HG03097 (cell line): ENCODE measurements around the gene IGF2R.
"Not testable (repeated sequence)": the region's sequence is repeated elsewhere in the genome, so short reads cannot be mapped to it uniquely, and the experiment has no call there.

Experiments used
- ATAC-seq: cut with Tn5 transposase; IDR thresholded peaks from one replicate; pipeline ENCODE4 v1.9.1; 2021; ENCODE audit not compliant: unreplicated experiment, low FRiP score

Gene IGF2R

DNA sequence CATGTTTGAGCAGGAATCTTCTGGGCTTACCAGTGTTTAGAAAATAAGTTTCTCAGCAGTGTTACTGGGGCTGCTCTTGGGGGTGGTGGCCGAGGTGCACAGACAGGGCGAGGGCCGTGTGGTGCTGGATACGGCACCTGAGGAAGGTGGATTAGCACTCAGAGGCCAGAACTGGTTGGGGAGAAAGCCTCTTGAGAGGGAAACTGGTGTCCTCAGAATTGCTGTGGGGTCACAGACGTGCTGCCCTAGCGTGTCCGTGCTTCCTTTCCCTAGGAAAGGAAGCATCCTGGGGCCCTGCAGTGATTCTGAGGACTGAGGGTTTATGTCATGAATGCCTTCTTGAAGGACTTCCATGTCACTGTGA is 120.6 kb downstream of the IGF2R start:
- ATAC-seq = no peak

DNA sequence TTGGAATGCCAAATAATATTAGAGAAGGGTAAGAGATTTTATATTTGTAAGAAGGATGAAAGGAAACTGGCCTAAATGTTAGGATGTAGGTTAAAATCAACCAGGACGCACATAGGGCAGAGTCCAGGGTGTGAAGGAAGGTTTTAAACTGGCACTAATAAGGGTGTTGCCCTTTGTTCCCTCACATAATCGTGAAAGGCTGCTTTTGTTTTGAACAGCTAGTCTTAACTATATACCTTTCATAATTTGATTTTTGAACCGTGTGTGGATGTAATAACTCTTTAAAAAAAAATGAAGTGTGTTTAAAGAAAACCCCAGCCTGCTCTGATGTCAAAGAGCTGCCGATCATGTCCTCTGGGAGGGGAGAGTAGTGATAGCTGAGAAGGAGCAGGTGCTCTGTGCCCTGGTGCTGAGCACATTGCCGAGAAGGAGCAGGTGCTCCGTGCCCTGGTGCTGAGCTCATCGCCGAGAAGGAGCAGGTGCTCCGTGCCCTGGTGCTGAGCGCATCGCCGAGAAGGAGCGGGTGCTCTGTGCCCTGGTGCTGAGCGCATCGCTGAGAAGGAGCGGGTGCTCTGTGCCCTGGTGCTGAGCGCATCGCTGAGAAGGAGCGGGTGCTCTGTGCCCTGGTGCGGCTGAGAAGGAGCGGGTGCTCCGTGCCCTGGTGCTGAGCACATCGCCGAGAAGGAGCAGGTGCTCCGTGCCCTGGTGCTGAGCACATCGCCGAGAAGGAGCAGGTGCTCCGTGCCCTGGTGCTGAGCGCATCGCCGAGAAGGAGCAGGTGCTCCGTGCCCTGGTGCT is 121.8 kb downstream of the IGF2R start:
- ATAC-seq = not testable (repeated sequence)

DNA sequence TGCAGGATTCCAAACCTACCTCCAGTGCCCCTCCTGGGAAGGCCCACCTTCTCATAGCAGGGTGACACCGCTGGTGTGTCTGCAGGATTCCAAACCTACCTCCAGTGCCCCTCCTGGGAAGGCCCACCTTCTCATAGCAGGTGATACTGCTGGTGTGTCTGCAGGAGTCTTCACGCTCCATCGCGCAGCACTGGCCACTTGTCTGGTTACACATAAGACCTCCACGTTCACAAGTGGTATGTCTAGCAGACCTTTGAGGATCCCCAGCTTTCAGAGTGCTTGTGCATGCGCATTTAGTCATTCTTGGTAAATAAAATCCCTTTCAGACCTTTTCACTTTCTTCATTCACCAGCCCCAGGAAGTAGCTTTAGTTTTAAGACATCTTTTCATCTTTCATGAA is 123.3 kb downstream of the IGF2R start:
- not testable (repeated sequence) for ATAC-seq

DNA sequence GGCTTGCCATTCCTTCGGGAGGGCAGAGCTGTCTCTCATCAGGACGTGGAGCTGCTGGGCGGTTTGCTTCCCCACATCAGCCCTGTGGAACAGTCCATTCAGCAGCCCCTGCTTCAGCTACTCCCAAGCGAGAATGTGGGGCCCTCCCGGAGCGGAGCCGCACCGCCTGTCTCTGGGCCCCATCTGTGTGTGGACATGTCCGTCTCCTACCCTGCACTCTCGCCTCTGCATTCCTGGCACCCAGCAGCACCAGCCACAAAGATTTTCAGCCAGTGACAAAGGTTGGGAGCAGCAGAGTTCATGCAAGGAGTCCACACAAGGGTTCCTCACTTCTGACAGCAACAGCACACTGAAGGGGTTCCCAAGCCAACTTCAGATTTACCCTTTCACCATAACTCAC is 123.7 kb downstream of the IGF2R start:
- no peak for ATAC-seq

DNA sequence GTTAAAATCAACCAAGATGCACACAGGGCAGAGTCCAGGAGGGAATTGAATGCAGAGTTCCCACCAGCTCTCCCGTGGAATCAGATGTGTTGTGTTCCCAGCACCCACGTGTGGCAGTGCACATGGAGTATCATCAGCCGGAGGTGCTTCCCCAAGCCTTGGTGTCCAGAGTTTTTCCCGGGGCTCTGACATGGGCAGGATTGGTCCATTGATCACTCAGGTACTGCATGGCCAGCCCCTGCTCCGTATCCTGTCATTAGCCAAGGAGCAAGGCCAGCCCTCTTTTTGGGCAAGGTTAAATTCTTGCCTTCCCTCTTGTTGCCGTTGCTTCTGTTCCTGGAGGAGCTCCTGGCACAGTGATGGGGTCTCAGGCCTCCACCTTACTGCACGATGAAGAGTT is 124.2 kb downstream of the IGF2R start:
- no peak for ATAC-seq

DNA sequence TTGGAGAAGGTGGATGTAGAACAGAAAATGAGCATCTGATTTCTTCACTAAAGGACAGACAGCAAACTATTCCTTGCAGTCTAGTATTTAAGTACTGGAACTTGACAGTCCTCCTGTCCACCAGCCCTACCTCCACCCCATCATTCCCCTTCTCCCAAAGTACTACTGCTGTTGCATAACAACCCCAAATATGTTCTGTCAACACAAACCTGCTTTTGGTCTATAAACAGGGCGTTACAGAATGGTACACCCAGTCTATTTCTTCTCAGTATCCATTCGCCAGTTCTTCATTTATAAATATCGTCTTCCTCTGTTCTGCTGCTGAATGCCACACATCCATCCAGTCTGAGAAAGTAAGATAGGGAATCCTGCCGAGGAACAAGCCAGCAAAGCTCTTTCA is 125.1 kb downstream of the IGF2R start:
- no peak for ATAC-seq

DNA sequence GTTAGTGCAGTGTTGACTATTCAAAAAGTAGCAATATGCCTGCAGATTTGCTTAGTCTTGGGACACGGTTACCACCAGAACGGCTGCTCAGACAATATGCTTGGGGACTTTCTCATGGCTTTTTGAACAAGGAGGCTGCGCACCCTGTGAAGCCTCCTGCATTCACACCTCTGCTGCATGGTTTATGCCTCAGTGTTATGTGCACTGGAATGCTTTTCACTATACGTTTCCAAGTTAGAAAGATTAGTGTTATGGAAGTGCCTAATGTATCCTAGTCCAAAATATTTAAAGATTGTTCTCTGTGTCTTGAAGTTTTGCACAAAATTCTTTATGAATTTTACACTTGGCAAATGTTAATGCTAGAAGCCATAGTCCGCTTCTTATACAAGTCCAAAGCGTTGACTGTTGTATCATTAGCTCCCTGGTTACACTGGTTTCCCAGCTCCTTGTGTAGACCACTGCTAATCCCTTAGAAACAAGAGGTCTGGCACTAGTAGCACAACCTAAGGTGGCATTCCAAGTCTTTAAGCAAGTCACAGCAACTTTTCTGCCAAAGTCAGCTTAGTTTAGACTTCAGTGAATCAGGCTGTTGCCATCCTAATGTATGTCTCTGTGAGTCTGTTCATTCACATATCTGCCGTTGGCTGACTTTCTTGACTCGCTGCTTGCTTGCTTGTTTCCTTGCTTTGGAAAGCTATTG is 126.4 kb downstream of the IGF2R start:
- ATAC-seq = no peak

DNA sequence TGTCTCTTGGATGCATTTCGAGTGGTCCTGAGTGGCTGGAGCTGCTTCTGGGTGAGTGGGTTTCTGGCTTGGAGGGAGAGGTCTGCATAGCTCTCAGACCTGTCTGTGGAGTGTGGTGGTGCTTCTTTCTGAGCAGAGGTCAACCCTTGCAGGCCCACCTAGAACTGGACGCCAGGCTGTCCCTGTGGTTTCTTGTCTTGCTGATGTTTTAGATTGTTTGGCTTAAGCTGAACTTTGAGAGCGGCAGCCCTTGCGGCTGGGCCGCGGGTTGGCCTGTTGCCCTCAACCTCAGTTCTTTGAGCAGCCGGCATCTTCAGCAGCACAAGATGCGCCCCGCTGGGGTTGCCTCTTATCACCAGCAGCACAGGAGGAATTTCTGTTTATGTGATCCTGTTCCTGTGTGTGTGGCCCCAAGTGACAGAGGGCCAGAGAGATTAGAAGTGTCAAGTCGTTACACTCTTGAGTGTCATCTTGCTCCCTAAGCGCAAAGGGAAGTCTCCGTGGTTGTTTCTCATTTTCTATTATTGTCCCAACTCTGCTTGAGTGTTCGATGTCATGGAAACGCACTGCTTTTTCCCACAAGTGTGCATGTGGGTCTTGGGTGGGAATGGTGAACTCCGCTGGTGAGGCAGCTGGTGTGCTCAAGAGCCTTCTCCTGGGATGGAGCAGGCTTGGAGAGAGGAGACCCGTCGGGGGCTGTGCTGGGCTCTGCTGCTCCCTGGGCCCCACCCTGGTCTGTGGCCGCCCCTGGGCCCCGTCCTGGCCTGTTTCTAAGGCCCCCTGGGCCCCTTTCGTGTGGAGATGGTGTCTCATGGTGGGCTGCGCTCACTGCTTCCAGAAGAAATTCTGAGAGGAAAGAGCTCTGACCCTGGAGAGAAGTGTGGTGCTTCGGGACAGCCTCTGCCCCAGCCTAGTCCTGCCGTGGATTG is 132.7 kb downstream of the IGF2R start:
- no peak for ATAC-seq

DNA sequence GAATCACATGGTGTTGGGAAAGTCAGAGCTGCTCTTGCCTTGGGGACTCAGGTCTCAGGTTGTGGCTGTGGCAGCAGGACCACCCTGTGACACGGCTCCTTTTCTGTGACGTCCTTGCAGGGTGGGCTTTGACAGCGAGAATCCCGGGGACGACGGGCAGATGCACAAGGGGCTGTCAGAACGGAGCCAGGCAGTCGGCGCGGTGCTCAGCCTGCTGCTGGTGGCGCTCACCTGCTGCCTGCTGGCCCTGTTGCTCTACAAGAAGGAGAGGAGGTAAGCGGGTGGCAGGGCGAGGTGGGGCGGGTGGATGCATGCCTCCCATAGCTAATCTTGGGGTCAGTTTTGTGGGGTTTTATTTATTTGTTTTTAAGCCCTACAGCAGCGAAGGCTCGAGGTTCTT is 133.5 kb downstream of the IGF2R start:
- no peak for ATAC-seq

DNA sequence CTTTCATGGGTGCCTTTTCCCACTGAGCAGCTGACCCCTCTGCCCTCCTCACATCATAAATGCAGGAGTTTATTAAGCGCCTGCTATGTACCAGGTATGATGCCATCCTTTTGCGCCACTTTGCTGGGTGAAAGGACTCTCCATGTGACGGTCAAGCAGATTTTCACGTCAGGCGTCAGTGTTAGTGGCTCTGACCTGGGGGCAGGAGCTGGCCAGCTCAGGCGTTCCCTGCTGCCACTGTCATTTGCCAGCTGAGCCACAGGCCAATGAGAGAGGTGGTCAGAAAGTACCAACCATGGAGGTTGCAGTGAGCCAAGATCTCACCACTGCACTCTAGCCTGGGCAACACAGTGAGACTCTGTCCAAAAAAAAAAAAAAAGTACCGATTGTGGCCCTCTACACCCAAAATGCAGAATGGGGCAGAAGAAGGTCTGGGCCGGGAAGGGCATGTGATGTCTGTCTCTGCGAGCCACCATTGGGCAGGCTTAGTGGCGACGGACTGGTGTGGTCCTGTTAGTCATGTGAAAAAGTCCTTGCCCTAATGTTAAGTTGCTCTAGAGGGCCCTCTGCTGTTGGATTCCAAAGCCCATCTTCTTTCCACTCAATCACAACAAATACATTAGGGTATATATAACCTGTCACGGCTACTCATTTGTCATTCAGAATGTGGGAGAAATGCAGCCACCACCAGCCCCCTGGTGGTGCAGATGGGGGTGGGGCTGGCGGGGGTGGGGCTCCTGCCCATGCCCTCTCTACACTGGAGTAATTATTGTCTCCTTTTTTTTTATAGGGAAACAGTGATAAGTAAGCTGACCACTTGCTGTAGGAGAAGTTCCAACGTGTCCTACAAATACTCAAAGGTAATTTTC is 134.3 kb downstream of the IGF2R start:
- no peak for ATAC-seq

DNA sequence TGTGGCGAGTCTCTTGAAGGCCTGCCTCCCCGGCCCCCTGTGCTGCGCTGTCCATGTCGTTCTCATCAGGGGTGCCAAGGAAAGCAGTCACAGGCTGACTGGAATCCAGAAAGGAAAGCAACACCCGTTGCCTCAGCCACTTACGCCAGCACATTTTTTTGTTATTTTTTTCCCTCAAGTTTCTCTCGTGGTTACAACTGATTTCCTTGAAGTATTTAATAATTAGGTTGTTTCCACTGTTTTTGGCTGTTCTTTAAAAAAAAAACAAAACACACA is 134.9 kb downstream of the IGF2R start:
- ATAC-seq = no peak

DNA sequence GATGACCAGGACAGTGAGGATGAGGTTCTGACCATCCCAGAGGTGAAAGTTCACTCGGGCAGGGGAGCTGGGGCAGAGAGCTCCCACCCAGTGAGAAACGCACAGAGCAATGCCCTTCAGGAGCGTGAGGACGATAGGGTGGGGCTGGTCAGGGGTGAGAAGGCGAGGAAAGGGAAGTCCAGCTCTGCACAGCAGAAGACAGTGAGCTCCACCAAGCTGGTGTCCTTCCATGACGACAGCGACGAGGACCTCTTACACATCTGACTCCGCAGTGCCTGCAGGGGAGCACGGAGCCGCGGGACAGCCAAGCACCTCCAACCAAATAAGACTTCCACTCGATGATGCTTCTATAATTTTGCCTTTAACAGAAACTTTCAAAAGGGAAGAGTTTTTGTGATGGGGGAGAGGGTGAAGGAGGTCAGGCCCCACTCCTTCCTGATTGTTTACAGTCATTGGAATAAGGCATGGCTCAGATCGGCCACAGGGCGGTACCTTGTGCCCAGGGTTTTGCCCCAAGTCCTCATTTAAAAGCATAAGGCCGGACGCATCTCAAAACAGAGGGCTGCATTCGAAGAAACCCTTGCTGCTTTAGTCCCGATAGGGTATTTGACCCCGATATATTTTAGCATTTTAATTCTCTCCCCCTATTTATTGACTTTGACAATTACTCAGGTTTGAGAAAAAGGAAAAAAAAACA is 136.1 kb downstream of the IGF2R start:
- ATAC-seq = no peak

DNA sequence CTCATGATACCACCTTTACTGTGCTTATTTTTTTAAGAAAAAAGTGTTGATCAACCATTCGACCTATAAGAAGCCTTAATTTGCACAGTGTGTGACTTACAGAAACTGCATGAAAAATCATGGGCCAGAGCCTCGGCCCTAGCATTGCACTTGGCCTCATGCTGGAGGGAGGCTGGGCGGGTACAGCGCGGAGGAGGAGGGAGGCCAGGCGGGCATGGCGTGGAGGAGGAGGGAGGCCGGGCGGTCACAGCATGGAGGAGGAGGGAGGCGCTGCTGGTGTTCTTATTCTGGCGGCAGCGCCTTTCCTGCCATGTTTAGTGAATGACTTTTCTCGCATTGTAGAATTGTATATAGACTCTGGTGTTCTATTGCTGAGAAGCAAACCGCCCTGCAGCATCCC is 137.1 kb downstream of the IGF2R start:
- ATAC-seq = no peak

DNA sequence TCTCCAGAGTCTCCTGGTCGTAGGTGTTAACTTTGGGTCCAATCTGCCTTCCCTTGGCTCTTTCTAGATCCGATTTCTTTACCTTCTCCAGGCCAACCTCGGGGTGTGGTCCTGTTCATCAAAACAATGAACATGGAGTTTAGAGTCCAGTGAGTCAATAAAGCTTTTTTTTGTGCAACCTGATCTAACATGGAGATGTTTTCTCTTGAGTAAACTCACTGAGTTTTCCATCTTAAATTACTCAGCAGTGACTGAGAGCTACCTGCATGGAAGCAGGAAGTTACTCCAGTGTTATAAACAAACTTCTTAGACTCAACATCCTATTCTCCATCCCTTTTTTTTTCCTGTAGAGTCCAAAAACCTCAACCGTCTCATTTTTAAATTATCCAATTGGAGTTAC is 137.8 kb downstream of the IGF2R start:
- ATAC-seq = no peak

DNA sequence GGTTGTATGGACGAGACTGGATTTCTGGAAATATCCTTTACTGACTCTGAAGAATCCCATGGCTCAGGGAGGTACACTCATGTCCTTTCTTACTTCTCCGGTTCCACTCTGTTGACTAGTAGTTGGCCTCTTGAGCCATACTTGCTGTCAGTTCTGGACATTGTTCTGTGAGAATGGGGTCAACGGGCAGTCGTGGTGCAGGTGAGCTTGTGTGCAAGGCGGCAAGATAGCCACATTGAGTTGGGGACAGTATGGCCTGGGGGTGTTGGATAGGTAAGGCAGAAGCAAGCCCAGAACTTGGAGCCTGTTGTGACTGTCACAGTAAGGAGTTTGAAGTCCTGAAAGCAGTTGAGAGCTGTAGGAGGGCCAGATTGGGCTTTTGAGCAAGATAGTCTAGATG is 139.2 kb downstream of the IGF2R start:
- ATAC-seq = no peak

DNA sequence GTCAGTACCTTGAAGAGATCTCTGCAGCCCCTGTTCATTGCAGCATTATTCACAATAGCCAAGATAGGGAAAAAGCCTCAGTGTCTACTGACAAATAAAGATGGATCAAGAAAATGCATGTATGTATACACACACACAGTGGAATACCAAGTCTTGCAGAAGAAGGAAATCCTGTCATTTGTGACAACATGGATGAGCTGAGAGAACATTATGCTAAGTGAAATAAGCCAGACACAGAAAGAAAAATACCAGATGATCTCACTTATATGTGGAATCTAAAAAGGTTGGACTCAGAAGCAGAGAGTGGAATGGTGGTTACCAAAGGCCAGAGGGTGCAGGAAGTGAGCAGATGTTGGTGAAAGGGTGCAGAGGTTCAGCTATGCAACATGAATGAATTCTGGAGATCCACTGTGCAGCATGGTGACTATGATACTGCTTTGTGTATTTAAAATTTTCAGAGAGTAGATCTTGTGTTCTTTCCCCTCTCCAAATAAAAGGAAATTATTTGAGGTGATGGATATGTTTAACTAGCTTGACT is 141.8 kb downstream of the IGF2R start:
- no peak for ATAC-seq

DNA sequence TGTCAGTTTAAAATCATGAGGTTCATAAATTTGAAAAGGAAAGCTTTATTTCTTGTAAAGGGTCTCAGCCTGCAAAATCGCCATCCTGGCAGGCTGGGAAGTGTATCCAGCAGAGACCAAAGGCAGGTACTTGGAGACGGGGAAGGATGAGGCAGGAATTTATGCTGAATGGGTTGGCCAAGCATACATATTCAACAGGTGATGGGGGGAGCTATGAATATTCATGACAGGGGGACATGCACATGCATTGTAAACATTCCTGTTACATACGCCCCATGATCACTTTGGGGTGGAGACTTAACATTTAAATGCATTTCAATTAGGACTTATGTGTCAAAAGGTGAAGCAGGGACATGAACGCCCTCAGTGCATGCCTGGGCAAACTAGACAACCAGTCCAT is 142.9 kb downstream of the IGF2R start:
- no peak for ATAC-seq

DNA sequence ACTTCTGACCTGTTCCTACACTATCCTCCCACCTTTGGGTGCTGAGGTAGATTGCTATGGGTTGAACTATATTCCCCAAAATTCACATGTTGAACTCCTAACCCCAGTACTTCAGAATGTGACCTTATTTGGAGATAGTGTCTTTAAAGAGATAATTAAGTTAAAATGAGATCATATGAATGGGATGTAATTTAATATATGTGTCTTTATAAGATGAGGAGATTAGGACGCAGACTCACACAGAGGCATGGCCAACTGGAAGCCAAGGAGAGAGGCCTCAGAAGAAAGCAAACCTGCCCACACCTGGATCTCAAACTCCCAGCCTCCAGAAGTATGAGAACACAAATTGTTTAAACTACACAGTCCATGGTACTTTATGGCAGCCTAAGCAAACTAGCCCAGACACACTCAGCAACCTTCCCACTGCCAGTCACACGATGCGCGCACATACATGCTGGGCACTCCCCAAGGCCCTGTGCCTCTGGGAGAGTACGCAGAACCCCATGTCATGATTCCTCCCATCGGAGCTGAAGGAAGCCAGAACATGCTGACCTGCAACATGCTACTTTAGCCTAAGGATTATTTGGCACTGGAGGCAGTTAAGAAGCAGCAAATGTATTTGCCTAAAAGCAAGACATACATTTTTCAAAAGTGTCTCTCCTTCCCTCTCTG is 143.9 kb downstream of the IGF2R start:
- ATAC-seq = no peak

DNA sequence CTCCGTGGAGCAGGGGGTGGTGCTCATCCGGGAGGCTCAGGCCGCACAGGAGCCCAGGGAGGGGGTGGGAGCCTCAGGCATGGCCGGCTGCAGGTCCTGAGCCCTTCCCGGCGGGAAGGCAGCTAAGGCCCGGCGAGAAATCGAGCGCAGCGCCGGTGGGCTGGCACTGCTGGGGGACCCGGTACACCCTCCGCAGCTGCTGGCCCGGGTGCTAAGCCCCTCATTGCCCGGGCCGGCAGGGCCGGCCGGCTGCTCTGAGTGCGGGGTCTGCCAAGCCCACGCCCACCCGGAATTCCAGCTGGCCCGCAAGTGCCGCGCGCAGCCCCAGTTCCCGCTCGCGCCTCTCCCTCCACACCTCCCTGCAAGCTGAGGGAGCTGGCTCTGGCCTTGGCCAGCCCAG is 145.7 kb downstream of the IGF2R start:
- ATAC-seq = not testable (repeated sequence)
